Measurements from ENCODE around the gene PLCB3.

PLCB3 gene

DNA sequence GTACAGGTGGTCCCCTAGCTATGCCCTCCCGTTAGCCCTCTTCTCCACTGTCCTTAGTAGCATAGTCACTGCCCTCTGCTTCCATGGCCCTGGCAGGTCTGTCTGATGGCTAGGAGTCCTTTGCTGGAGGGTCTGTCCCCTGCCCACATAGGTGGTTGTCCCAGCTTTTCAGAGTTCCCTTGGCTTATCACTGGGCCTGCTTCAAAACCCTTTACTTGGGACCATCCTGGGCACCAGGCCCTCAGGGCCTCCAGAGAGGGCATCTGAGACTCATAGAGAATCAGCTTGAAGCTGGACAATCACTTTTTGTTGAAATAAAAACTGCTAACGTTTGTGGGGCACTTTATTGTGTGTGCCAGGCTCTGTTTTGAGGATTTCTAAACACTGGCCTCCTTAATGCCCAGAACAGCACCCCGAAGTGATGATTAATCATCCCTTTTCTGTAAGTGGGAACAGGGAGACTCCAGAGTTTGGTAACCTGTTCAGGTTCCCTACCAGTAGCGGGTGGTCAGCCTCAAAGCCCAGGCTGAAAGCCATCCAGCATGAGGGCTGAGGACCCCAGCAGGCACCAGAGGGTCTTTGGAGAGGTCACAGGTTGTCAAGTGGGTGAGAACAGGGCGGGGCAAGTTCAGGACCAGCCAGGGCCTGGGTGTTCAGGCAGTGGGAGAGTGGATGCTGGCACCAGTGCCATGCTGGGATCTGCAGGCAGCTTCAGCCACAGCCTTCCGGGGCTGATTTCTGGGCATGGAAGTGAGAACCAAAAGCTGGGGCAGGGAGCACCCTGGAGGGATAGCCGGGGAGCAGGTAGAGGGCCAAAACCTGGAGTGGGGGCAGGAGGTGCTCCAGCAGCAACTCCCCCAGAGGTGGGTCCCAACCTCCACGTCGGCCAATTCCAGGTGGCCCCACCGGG, 39.3 kb downstream of the PLCB3 start:
- DNase-seq: no peak

DNA sequence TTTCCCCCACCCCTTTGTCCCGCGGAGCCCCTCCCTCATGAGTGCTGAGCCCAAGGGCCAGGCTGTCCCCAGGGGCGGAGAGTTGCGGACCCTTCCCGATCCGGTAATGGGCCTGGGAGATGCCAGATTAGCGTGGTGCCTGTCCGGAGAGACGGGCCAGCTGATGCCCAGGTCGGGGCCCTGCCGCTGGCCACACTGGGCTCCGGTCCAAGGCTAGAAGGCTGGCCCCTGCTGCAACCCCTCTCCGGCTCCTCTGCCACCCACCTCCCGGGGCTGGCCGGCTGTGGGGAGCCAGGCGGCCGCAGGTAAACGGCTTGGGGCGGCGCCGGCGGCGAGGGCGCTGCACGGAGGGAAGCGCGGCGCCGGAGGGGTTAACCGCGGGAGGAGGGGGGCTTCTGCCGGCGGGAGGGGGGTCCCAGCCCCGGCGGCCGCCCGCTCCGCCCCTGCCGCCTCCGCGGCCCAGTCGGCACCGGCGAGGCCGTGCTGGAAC, 40.0 kb downstream of the PLCB3 start, which contains the start of gene KCNK4:
TSS of gene KCNK4 (plus strand) at position 41 of the 490 bp plus-strand sequence. CDS start 1,717 bp downstream, outside the sequence.
- no peak for DNase-seq

DNA sequence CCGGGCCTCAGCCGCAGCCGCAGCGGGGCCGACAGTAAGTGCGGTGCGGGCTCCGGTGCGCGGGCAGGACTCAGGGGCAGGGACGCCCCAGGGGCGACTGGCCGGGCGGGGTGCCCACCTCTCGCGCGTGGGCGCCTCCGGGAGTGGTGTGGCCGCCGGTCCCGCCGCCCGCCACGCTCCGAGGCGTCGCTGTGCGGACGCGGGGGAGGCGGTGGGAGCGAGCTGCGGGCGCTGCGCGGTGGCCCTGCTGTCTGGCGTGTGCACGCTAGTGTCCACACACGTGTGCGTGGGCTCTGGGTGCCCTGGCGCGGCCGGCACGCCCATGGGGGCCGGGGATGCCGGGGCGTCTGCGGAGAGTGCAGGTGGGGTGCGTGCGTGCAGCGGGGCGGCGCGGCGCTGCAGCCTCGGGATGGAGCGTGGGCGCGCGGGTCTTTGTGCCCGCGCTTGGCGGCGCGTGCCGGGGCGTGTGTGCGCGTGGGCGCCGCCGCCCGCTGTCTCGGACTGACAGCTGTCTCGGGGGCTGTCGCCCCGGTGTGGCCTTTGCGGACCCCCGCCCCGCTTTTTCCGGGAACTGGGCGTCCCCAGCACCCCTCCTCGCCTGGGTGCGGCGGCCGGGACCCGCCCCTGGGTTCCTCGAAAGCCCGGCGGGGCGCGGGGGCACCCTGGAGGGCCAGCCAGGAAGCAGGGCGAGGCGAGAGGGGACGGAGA, 40.6 kb downstream of the PLCB3 start:
- no peak for DNase-seq

DNA sequence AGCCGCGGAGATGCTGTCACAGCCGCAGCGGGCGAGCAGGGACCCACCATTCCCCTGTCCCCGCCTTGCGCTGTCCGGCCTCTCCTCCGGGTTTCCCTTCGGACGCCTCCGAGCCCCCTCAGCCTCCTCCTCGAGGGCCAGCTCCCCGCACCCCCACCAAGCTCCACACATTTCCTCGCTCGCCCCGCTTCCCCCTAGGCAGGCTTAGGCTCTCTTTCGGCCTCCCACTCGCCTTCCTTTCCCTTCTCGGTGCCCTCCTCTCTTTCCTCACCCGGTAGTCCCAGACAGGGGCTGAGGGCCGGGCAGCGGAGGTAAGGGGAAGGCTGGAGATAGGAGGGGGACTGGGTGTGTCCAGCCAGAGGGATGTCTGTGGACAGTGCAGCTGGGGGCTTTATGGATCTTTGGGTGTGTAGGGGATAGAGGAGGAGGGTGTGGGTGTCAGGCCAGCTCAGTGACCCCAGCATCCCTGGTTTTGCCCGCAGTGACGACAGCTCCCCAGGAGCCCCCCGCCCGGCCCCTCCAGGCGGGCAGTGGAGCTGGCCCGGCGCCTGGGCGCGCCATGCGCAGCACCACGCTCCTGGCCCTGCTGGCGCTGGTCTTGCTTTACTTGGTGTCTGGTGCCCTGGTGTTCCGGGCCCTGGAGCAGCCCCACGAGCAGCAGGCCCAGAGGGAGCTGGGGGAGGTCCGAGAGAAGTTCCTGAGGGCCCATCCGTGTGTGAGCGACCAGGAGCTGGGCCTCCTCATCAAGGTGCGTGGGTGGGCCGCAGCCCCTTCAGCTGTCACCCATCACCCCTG, 41.3 kb downstream of the PLCB3 start:
- DNase-seq: no peak

DNA sequence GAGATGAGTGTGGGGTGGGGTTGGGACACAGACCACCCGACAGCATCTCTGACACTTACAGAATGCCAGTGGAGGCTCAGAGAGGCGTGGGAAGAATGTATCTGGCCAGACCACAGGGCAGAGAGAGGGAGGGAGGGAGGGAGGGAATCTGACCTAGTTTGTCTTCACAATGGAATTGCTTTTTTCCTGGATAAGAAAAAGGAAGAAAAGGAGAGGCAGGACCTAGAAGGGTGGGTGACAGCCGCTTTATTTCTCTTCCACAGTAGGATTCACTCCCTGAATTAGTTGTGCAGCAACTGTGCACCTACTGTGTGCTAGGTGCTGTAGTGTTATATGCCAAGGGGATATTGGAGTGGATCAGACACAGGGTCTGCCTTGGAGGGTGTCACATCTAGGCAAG, 43.4 kb downstream of the PLCB3 start:
- no peak for DNase-seq

DNA sequence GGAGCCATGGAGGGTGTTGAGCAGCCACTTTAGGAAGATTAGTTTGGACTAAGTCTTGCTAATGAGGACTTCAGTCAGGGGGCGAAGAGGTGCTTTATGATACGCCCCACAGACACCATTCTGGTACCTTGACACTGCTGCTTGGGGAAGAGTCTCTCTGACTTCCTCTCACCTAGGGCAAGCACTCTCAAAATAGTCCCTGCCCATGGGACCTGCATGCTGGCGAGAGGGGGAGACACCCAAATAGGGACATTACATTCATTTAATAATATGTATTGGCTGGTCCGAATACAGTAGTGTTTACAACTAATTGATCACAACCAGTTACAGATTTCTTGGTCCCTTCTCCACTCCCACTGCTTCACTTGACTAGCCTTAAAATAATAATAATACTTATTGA, 44.4 kb downstream of the PLCB3 start:
- DNase-seq: no peak

DNA sequence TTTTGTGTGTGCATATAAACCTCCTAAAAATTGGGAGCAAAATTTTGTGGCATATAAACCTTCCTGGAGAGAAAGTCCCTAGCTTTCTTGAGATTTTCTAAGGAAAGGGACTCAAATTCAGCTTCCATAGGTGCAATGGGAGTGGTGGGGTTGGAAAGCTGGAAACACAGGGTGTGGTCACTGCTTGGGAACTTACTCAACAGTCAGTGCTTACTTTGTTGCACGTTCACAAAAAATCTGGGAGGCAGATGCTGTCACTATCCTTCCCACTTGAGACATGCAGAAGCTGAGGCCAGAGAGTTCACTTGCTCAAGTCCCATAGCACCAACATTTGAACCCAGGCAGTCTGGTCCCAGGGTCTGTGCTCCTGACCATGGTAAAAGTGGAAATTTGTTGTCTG, 44.9 kb downstream of the PLCB3 start:
- DNase-seq: no peak

DNA sequence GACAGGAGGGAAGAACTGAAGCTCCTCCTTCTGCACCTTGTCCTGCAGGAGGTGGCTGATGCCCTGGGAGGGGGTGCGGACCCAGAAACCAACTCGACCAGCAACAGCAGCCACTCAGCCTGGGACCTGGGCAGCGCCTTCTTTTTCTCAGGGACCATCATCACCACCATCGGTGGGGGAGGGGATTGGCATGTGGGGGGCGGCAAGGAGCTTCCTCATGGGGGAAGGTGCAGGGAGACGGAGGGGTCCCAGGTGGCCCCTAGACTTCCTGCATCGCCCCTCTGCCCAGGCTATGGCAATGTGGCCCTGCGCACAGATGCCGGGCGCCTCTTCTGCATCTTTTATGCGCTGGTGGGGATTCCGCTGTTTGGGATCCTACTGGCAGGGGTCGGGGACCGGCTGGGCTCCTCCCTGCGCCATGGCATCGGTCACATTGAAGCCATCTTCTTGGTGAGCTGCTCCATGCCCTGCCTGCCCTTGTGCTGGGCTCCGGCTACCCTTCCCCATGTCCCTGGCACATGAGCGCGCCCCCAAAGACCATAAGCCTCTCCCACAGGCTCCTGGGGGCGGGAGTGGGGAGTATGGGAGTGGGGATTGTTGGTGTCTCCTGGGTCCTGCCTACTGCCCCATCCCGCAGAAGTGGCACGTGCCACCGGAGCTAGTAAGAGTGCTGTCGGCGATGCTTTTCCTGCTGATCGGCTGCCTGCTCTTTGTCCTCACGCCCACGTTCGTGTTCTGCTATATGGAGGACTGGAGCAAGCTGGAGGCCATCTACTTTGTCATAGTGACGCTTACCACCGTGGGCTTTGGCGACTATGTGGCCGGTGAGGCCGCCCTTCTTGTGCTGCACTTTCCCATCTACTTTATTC, 45.7 kb downstream of the PLCB3 start:
- DNase-seq: no peak

DNA sequence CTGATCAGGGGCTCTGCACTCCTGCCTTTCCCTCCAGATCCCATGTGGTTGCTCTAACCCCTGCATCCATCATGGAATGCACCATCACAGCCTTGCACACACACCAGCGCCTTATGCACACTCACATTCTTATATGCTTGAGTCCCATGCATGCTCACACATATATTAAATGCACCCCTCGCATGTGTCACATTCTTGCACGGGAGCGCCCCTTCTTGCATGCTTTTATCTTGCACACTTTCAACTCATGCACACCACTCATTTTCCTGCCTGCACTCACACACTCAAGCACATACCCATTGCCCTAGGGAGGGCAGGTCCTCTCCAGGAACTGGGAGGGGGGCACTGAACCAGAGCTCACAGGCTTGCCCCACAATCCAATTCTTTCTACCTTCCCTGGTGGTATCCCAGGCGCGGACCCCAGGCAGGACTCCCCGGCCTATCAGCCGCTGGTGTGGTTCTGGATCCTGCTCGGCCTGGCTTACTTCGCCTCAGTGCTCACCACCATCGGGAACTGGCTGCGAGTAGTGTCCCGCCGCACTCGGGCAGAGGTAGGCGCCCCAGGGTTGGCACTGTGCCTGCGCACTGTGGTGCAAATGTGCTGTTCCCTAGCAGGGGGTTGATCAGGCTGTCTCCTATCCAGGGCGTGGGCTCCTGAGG, 46.5 kb downstream of the PLCB3 start:
- DNase-seq: no peak

DNA sequence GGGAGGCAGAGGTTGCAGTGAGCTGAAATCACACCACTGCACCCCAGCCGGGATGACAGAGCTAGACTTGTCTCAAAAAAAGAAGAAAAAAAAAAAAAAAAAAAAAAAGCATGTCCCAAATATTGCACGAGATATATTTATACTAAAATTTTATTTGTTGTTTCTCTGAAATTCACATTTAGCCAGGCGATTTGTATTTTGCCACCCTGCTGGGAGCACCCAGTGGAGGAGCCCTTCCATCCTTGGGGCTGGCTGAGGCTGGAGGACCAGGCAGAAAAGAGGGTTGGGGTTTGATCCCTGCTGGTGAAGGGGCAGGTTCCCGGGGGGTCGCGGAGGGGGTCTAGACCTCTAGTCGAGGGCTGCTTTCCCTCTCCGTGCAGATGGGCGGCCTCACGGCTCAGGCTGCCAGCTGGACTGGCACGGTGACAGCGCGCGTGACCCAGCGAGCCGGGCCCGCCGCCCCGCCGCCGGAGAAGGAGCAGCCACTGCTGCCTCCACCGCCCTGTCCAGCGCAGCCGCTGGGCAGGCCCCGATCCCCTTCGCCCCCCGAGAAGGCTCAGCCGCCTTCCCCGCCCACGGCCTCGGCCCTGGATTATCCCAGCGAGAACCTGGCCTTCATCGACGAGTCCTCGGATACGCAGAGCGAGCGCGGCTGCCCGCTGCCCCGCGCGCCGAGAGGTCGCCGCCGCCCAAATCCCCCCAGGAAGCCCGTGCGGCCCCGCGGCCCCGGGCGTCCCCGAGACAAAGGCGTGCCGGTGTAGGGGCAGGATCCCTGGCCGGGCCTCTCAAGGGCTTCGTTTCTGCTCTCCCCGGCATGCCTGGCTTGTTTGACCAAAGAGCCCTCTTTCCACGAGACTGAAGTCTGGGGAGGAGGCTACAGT, 47.9 kb downstream of the PLCB3 start:
- DNase-seq: peak in 1 of 2 experiments; percentile 45

DNA sequence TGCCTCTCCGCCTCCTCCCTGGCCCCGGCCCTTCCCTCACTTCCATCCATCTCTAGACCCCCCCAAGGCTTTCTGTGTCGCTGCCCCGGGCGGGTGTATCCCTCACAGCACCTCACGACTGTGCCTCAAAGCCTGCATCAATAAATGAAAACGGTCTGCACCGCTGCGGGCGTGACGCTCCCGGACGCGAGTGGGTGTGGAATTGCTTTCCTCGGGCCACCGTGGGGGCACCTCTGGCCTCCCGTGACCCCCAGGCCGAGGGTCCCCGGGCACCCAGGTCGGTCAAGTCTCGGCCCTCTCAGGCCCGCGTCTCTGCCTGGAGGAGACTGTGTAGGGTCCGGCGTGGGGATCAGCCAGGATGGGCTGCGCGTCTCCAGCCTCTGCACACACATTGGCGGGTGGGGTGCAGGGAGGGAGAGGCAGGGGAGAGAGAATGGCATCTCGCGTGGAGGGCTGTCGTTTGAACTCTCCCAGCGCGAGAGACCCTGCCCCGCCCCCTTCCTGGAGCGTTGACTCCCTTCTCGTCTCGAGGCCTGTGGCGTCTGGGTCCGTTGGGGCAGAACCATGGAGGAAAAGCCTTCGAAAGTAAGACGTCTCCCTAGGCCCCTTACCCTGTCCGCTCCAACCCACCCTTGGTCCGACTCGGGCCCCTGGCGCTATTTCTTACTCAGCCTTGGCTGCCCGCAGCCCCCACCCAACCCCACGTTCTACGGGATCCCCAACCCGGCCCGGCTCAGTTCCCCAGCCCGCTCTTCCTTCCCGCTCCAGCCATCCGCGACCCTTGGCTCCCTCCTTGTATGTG, 48.7 kb downstream of the PLCB3 start, which contains the start of gene CATSPERZ:
TSS of gene CATSPERZ (plus strand) at position 512 of the 802 bp plus-strand sequence. CDS start at position 565, 53 bp downstream.
- DNase-seq: peak in 1 of 2 experiments; percentile 59

DNA sequence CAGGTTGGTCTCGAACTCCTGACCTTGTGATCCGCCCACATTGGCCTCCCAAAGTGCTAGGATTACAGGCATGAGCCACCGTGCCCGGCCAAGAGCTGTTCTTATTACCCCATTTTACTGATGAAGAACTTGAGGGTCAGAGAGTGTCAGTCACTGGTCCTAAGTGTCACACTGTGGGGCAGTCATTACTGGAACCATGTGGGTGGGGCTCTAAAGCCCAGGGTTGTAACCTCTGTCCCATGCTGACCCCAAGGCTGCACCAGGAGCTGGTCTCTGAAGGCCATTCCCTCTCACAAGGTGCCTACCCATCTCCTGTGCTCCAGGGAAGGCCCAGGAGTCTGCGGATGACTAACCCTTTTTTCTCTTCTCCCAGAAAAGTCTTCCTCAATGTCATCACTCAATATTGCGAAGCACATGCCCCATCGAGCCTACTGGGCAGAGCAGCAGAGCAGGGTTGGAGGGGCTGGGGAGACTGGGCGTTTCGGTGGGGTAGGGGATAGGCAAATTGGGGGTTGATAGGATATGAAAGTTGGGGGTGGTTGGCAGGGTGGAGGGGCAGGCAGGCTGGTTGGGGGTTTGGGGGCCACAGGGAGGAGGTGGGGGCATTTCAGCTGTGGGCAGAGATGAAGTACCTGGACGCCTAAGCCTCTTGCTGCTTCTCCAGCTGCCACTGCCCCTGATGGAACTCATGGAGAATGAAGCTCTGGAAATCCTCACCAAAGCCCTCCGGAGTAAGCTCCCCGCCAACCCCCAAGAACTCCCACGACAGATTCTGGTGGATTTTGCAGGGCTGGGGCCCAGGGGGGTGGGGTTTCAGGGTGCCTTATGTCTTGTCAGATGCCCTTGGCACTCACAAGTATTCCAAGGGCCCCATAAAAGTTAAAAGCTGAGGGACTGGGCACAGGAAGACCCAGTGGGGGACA, 52.0 kb downstream of the PLCB3 start:
- no peak for DNase-seq

DNA sequence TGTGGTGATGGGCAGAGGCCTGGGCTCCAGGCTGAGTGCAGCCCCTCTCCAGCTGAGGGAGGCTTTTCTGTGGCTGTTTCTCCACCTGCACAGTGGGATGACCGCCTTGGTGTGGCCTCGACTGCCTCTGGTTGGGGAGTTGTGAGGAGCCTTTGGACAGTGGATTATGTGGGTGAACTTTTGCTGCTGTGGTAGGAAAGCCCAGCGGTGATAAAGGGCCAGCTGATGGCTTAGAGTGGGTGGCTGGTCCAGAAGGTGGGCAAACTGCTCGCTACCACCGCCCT, 52.6 kb downstream of the PLCB3 start:
- no peak for DNase-seq

DNA sequence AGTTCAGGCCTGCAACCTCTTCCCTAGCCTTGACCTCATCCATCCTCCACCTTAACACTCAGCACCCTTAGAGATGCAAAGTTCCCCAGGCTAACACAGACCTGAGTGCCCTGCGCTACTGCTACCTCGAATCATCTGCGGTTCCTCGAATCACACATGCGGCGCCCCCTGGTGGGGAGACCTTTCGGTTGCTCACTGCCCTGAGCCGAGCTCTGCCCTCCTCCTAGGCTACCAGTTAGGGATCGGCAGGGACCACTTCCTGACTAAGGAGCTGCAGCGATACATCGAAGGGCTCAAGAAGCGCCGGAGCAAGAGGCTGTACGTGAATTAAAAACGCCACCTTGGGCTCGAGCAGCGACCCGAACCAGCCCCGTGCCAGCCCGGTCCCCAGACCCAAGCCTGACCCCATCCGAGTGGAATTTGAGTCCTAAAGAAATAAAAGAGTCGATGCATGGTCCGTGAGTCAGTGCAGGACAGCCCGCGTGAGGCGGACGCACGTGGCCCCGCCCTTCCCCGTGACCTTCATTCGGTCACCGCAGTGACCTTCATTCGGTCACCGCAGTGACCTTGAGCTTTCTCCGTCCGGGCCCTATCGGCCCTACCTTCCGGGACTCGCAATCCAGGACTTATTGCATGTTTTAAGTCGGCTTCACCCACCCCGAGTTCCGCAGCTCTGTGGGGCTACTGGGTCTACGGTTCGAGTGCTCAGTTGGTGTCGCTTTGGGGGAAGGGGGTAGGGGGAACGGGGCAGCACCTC, 53.2 kb downstream of the PLCB3 start:
- DNase-seq: peak; percentile 90 to 98

DNA sequence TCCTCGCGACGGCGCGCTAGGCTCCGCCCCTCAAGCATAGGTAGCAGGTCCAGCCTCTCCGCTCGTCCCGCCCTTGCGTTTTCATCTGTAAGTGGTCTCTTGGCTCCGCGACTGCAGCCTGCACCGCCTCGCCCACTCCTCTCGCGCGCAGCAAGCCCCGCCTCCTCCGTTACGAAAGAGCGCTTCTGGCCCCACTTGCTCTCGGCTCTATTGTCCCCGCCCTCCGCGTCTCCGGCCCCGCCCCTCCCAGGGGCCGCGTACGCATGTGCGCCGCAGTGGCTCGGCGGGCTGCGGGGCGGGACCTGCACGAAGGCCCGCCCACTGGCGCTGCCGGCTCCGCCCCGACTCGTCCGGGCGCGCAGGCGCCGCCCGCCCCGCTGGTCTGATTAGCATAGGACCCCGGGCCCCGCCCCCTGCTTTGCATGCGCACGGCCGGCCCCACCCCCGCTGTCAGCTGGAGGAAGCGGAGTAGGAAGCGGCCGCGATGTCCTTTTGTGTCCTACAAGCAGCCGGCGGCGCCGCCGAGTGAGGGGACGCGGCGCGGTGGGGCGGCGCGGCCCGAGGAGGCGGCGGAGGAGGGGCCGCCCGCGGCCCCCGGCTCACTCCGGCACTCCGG, 53.9 kb downstream of the PLCB3 start, which contains the start of gene ESRRA:
TSS of gene ESRRA (plus strand) at position 450 of the 616 bp plus-strand sequence. CDS start 1,656 bp downstream, outside the sequence.
- peak; percentile 98 to 100 for DNase-seq

DNA sequence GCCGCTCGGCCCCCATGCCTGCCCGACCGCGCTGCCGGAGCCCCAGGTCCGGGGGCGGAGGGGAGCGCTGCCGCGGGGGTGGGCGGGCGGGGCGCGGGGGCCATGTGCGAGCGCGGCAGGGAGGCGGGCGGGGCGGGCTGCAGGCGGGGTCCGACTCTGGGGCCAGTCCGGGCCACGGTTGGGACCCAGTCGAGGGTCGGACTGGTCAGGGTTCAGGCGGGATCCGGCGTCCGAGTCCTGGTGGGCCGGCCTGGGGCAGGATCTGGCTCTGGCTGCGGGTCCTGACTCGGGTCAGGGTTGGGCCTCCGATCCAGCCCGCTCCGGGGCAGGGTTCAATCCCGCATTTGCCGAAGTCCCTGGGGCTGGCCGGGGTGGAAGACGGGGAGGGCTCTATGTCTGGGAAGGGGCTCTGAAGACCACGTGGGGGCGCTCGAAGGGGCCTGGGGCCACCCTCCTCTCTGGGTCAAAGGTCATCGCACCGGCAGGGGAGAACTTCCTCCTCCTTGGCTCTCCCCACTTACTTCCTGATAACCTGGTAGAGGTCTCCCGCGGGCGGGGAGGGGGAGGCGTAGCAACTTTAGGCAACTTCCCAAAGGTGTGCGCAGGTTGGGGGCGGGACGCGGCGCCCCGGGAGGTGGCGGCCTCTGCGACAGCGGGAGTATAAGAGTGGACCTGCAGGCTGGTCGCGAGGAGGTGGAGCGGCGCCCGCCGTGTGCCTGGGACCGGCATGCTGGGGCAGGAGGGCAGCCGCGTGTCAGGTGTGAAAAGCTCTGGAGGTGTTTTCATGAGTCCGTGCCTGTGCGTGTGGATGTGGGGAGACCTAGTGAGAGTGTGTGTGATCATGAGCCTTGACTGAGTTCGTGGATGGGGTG, 54.6 kb downstream of the PLCB3 start:
- DNase-seq: peak; percentile 74 to 76

All from NCI-H526 (cell line).